GM12878 (cell line): Measurements from ENCODE around the gene MGLL. TPM values are rescaled to one million over a fixed set of nuclear protein-coding genes. Genes with fewer than 3 reads are reported as not detected.
A peak's percentile ranks its signal among the peaks of the same experiment; 100 is the strongest.

ENCODE experiments used
- CHD4 ChIP-seq: fragments of 200-600 bp; sonication (generic); IDR thresholded peaks from 2 replicates; pipeline ENCODE4 v1.6.1; 2016; ENCODE audit warnings: mild to moderate bottlenecking
- E2F8 ChIP-seq: fragments of 450-650 bp; IDR thresholded peaks from 2 replicates; pipeline ENCODE4 v1.6.1; 2018; ENCODE audit warnings: mild to moderate bottlenecking, low read depth, moderate library complexity; ENCODE audit not compliant: partially characterized antibody
- NR2C1 ChIP-seq: fragments of 450-650 bp; IDR thresholded peaks from 2 replicates; pipeline ENCODE4 v1.6.1; 2017; ENCODE audit warnings: antibody characterized with exemption, mild to moderate bottlenecking, moderate library complexity
- RB1 ChIP-seq: fragments of 450-650 bp; formaldehyde crosslinking; IDR thresholded peaks from 2 replicates; pipeline ENCODE4 v1.6.1; 2017; ENCODE audit warnings: mild to moderate bottlenecking, borderline replicate concordance
- SREBF2 ChIP-seq: IDR thresholded peaks from 2 replicates; pipeline ENCODE4 v1.6.1; 2012; ENCODE audit warnings: mild to moderate bottlenecking, low read length
- ZBTB33 ChIP-seq: fragments of 450-650 bp; IDR thresholded peaks from 2 replicates; pipeline ENCODE4 v1.6.1; 2017; ENCODE audit warnings: mild to moderate bottlenecking
- polyA plus RNA-seq, 11 experiments: library from polyadenylated mRNA; depleted of rRNA in 4 of 11; unstranded in 6 of 11; stranded (reverse) in 5 of 11; fragments of >200 nt; fragmentation: Nextera tagmentation in 4 of 11; fragmentation: Illumina TruSeq in 1 of 11; extraction: Ambion mirVana in 4 of 11; extraction: Trizol in 1 of 11; gene quantifications; 1 replicate in 1 of 11; 2 replicates in 10 of 11; pipeline versions ENCODE4 v1.2.1 to v1.2.3, GENCODE V29; 2011 to 2016; ENCODE audit warnings: inconsistent platforms in 2 of 11, missing spikeins in 2 of 11, low read depth in 1 of 11
- total RNA-seq, 4 experiments: library from RNA; depleted of rRNA in 3 of 4; stranded (reverse); fragments of >200 nt in 3 of 4; fragmentation: Illumina TruSeq in 1 of 4; extraction: Trizol in 1 of 4; gene quantifications; 2 replicates each; pipeline versions ENCODE4 v1.2.1 to v1.2.3, GENCODE V29; 2013 to 2021
- TF ChIP-seq, protein P1 (sequence below): fragments of 450-650 bp; conservative IDR thresholded peaks from 2 replicates; pipeline ENCODE4 v1.6.1; 2017; ENCODE audit warnings: mild to moderate bottlenecking, moderate library complexity
- TF ChIP-seq, protein P2 (sequence below): fragments of 450-650 bp; IDR thresholded peaks from 2 replicates; pipeline ENCODE4 v1.6.1; 2017; ENCODE audit warnings: low read depth, mild to moderate bottlenecking, moderate library complexity

Gene MGLL
- total and polyA plus RNA-seq, 10 of the 15 experiments (the other 5 are each of a cell fraction or from before 2014, with no cell fraction given): 44.9 to 177 (median 72.9) TPM

GRCh38 chr3:127820826-127821313 is 1.4 kb downstream of the MGLL start (continued):
- TF ChIP-seq RB1: peak; percentile 15; the same call in 1 of the 2 replicates
- TF ChIP-seq, protein P1, sequence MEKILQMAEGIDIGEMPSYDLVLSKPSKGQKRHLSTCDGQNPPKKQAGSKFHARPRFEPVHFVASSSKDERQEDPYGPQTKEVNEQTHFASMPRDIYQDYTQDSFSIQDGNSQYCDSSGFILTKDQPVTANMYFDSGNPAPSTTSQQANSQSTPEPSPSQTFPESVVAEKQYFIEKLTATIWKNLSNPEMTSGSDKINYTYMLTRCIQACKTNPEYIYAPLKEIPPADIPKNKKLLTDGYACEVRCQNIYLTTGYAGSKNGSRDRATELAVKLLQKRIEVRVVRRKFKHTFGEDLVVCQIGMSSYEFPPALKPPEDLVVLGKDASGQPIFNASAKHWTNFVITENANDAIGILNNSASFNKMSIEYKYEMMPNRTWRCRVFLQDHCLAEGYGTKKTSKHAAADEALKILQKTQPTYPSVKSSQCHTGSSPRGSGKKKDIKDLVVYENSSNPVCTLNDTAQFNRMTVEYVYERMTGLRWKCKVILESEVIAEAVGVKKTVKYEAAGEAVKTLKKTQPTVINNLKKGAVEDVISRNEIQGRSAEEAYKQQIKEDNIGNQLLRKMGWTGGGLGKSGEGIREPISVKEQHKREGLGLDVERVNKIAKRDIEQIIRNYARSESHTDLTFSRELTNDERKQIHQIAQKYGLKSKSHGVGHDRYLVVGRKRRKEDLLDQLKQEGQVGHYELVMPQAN: no peak
- no peak for TF ChIP-seq CHD4
- no peak for TF ChIP-seq E2F8
- no peak for TF ChIP-seq NR2C1
- TF ChIP-seq ZBTB33: no peak
- TF ChIP-seq, protein P2, sequence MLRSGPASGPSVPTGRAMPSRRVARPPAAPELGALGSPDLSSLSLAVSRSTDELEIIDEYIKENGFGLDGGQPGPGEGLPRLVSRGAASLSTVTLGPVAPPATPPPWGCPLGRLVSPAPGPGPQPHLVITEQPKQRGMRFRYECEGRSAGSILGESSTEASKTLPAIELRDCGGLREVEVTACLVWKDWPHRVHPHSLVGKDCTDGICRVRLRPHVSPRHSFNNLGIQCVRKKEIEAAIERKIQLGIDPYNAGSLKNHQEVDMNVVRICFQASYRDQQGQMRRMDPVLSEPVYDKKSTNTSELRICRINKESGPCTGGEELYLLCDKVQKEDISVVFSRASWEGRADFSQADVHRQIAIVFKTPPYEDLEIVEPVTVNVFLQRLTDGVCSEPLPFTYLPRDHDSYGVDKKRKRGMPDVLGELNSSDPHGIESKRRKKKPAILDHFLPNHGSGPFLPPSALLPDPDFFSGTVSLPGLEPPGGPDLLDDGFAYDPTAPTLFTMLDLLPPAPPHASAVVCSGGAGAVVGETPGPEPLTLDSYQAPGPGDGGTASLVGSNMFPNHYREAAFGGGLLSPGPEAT: no peak
- no peak for TF ChIP-seq SREBF2
